Colonic mucosa (tissue), 4 donors: ENCODE data around the gene ARSK. TPM values are rescaled to one million over a fixed set of nuclear protein-coding genes. Genes with fewer than 3 reads are reported as not detected.
A peak's percentile ranks its signal among the peaks of the same experiment; 100 is the strongest.
"Not testable (repeated sequence)": the region's sequence is repeated elsewhere in the genome, so short reads cannot be mapped to it uniquely, and the experiment has no call there.

Source experiments
- DNase-seq: peaks from one replicate; pipeline ENCODE4 v3.0.0-alpha.2; 2020
- H3K27ac ChIP-seq: fragments of 200-600 bp; one replicate; pipeline ENCODE4 v1.8.0; 2021
- H3K27me3 ChIP-seq: fragments of 200-600 bp; one replicate; pipeline ENCODE4 v1.8.0; 2021
- H3K36me3 ChIP-seq: fragments of 200-600 bp; one replicate; pipeline ENCODE4 v1.8.0; 2021
- H3K4me1 ChIP-seq: fragments of 200-600 bp; one replicate; pipeline ENCODE4 v1.8.0; 2021; ENCODE audit warnings: mild to moderate bottlenecking
- H3K4me3 ChIP-seq: fragments of 200-600 bp; one replicate; pipeline ENCODE4 v1.8.0; 2021
- H3K9ac ChIP-seq, 2 donors: one replicate each; pipeline ENCODE4 v1.7.0; 2013; ENCODE audit warnings: control low read depth in 2 of 2, low read depth in 2 of 2, low read length in 2 of 2
- H3K9me3 ChIP-seq: fragments of 200-600 bp; one replicate; pipeline ENCODE4 v1.8.0; 2021
- CTCF ChIP-seq: fragments of 200-600 bp; IDR thresholded peaks from one replicate; pipeline ENCODE4 v1.8.0; 2022; ENCODE audit warnings: antibody characterized with exemption, mild to moderate bottlenecking
- intact Hi-C: fragments of 100-400 bp; cut with DNase I; formaldehyde crosslinking; loops from one replicate; pipeline ENCODE4 v1.14.1; 2022
- total RNA-seq, 2 donors: library from RNA; stranded (reverse); fragmentation: NEBNext Ultra II Directional in 1 of 2; extraction: Animal tissue kit (Norgen Biotek cat#: 25700) in 1 of 2; gene quantifications; one replicate each; pipeline ENCODE4 v1.2.1, GENCODE V29; 2021
- donor health status: healthy.
- donor health status: DM: no; HTN: no; CAD: no.
- donor health status: DM: no; HTN: no; CAD: no.

Gene ARSK
- total RNA-seq, 2 donors from 2014 or later: 3.7 to 4.3 TPM

- intact Hi-C loops: loop anchor here (5.0 to 10.0 kb wide), 3 partner anchors 139 to 692 kb away; no protein-coding TSS in a partner anchor
Observed at GRCh38 chr5:95643152-95643551, 88.3 kb downstream of the ARSK start.

GRCh38 chr5:95644351-95645042 is 89.6 kb downstream of the ARSK start:
- TF ChIP-seq CTCF: peak; percentile 47
- no peaks in the 10 kb centered on the region for H3K36me3 ChIP-seq
- DNase-seq: peak; percentile 62
- no peaks in the 10 kb centered on the region for H3K9me3 ChIP-seq
- intact Hi-C loops: loop anchor here (5.0 to 10.0 kb wide), 3 partner anchors 138 to 690 kb away; no protein-coding TSS in a partner anchor
- no peak overlapping the region for H3K9ac ChIP-seq
- no peak overlapping the region for H3K27ac ChIP-seq
- no peak overlapping the region for H3K4me3 ChIP-seq
- no peaks in the 10 kb centered on the region for H3K27me3 ChIP-seq
- no peaks in the 10 kb centered on the region for H3K4me1 ChIP-seq

More at GRCh38 chr5:95643152-95643551, 88.3 kb downstream of the ARSK start:
- Histone ChIP-seq H3K4me1 (no peaks in the 10 kb centered on the region), H3K9ac (no peak overlapping the region), H3K9me3 (no peaks in the 10 kb centered on the region), H3K4me3 (no peak overlapping the region), H3K36me3 (no peaks in the 10 kb centered on the region), H3K27me3 (no peaks in the 10 kb centered on the region), H3K27ac (no peak overlapping the region)
- no peak for DNase-seq
- TF ChIP-seq CTCF: no peak

- intact Hi-C loops: loop anchor here (10.0 kb wide), 1 partner anchor 689 kb away; no protein-coding TSS in a partner anchor
- DNase-seq, H3K9me3 ChIP-seq, H3K36me3 ChIP-seq, H3K27me3 ChIP-seq, H3K4me1 ChIP-seq: not testable (repeated sequence)
- Histone ChIP-seq H3K27ac (peak overlapping the region; percentile 91), H3K4me3 (peak overlapping the region; percentile 51), H3K9ac (peak overlapping the region in 1 of 2 donors; percentile 82)
Observed at GRCh38 chr5:95646226-95646568, 91.3 kb downstream of the ARSK start.

GRCh38 chr5:95646569-95647431 is 91.9 kb downstream of the ARSK start, which contains the start of gene RFESD:
RFESD (plus strand) TSS chr5:95646777; CDS start chr5:95652272, 5,495 bp downstream.
- Histone ChIP-seq H3K4me1 (no peaks in the 10 kb centered on the region), H3K9ac (peak within 1 kb of the TSS; percentile 82 to 87), H3K9me3 (no peaks in the 10 kb centered on the region), H3K4me3 (peak within 1 kb of the TSS; percentile 51), H3K27ac (peak within 1 kb of the TSS; percentile 91), H3K36me3 (no peaks in the 10 kb centered on the region), H3K27me3 (no peaks in the 10 kb centered on the region)
- peak; percentile 99 for DNase-seq
- intact Hi-C loops: loop anchor here (10.0 kb wide), 1 partner anchor 688 kb away; no protein-coding TSS in a partner anchor
- TF ChIP-seq CTCF: peak; percentile 19

GRCh38 chr5:95647886-95648860 is 93.3 kb downstream of the ARSK start:
- Histone ChIP-seq H3K27ac (peak overlapping the region; percentile 91), H3K4me1 (no peaks in the 10 kb centered on the region), H3K9ac (no peak overlapping the region), H3K36me3 (no peaks in the 10 kb centered on the region), H3K9me3 (no peaks in the 10 kb centered on the region), H3K27me3 (no peaks in the 10 kb centered on the region), H3K4me3 (no peak overlapping the region)
- intact Hi-C loops: loop anchor here (10.0 kb wide), 1 partner anchor 687 kb away; no protein-coding TSS in a partner anchor
- TF ChIP-seq CTCF: no peak
- no peak for DNase-seq
